ENCODE measurements around the gene TOM1L2. TPM values are rescaled to one million over a fixed set of nuclear protein-coding genes. Genes with fewer than 3 reads are reported as not detected.

Gene TOM1L2
- 9.4 and 13.4 TPM in 2 replicates for total RNA-seq

DNA sequence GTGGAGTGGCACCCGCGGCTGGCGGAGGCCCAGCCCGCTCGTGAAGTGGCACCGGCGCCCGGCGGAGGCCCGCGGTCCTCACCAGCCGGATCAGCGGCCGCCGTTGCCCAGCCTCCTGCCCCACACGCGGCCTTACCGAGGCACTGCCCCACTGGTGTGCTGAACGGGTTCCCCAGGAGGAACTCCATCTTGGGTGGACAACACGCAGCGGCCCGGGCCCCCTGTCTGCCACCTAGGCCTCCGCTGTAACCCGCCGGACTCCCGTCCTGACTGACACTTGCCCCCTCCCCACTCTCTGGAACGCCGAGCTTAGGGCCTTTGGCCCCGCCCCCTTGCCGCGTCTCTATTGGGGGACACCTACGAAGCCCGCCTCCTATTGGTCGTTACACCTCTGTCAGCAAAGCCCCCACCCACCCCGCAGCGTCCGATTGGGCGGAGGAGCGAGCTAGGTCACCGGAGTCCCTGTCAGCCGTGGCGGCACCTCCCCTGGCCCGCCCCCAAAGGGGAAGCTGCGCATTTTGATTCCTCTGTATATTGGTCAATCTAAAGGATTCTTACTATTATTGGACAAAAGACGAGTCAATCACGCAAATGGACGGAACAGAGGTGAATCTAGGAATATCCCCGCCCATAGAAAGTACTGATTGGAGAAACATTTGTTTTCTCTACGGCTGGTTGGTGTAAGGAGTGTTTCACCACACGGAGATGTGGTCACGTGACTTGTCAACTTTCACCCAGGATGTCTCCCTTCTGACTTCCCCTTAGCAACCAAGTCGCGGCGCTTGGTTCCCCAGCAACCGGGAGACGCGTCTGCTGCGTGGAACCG is at the start of gene TOM1L2, which contains the start of gene DRC3:
Gene TOM1L2, minus strand, starts transcription at position 275 of the 826 bp plus-strand sequence. Its CDS starts 87 bp downstream, at position 188.
Gene DRC3, plus strand, starts transcription at position 737 of the 826 bp plus-strand sequence. CDS start 4,737 bp downstream, outside the sequence.
- Mint-ChIP-seq H3K27me3 (ENCODE audit: low read depth) (no peaks in the 10 kb centered on the region), H3K27ac (peak within 1 kb of the TSS; percentile 80), H3K4me3 (ENCODE audit: low read depth) (peak within 1 kb of the TSS; percentile 91), H3K9me3 (no peaks in the 10 kb centered on the region), H3K4me1 (ENCODE audit: low read depth) (peaks cover 27% of the 10 kb centered on the region), H3K36me3 (ENCODE audit: low read depth) (no peaks in the 10 kb centered on the region)
- intact Hi-C loops (cut with micrococcal nuclease), result loop anchor here (1.0 to 5.0 kb wide), 7 partner anchors 14 to 381 kb away; partner anchors contain the start of genes ALKBH5, ATPAF2, GID4 and PEMT
- DNase-seq (ENCODE audit: low spot score), result peak; percentile 100

DNA sequence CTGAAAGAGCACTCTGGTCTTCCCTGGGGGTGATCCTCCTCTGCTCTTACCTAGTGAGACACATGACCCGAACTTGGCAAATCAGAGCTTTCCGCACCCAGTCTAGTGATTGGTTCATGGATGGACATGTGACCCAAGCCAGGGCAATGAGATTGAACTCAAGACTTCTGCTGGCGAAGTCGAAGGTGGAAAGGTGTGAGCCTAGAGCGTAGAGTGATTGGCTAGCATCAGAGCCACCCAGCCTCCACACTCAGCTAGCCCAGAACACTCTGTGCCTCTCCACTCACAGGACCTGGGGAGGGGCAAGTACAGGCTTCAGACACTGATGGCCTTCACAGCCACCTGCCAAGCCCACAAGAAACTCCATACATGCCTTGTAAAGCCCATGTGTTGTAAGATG is 49.2 kb upstream of the TOM1L2 start:
- no peak for DNase-seq (ENCODE audit: low spot score)
- no peaks in the 10 kb centered on the region for H3K9me3 Mint-ChIP-seq
- intact Hi-C loops (cut with micrococcal nuclease), result no loop called here
- no peak overlapping the region for H3K27ac Mint-ChIP-seq
- peaks cover 12% of the 10 kb centered on the region for H3K4me1 Mint-ChIP-seq (ENCODE audit: low read depth)
- H3K4me3 Mint-ChIP-seq (ENCODE audit: low read depth), result no peak overlapping the region
- no peaks in the 10 kb centered on the region for H3K27me3 Mint-ChIP-seq (ENCODE audit: low read depth)
- H3K36me3 Mint-ChIP-seq (ENCODE audit: low read depth), result peaks cover 10% of the 10 kb centered on the region

DNA sequence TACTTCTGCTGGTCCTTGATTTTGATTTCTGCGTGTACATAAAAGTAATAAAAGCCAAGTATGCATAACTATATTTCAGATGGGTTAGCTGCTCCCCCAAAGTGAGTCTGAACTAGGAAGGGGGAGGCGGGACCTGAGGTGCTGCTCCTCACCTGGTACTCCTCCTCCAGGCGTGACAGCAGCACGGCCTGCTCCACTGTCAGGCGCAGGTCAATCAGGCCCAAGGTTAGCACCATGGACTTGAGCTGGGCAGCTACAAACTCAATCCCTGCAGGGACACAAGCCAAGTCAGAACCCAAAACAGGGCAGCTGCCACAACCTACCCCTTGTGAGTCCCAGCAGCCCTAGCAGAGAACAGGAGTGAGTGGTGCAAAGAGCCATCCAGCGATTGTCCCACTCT is 48.8 kb upstream of the TOM1L2 start:
- no peak for DNase-seq (ENCODE audit: low spot score)
- Mint-ChIP-seq H3K27me3 (ENCODE audit: low read depth) (no peaks in the 10 kb centered on the region), H3K4me3 (ENCODE audit: low read depth) (no peak overlapping the region), H3K27ac (no peak overlapping the region), H3K9me3 (no peaks in the 10 kb centered on the region), H3K36me3 (ENCODE audit: low read depth) (peaks cover 10% of the 10 kb centered on the region), H3K4me1 (ENCODE audit: low read depth) (peaks cover 12% of the 10 kb centered on the region)
- intact Hi-C loops (cut with micrococcal nuclease), result no loop called here

- Mint-ChIP-seq H3K9me3 (no peaks in the 10 kb centered on the region), H3K27me3 (ENCODE audit: low read depth) (no peaks in the 10 kb centered on the region), H3K4me3 (ENCODE audit: low read depth) (no peak overlapping the region), H3K27ac (no peak overlapping the region), H3K36me3 (ENCODE audit: low read depth) (peaks cover 11% of the 10 kb centered on the region), H3K4me1 (ENCODE audit: low read depth) (peaks cover 2% of the 10 kb centered on the region)
- intact Hi-C loops (cut with micrococcal nuclease), result no loop called here
- no peak for DNase-seq (ENCODE audit: low spot score)
Observed at GRCh38 chr17:18019838-18020154, 47.6 kb upstream of the TOM1L2 start.

- intact Hi-C loops (cut with micrococcal nuclease), result no loop called here
- peaks cover 11% of the 10 kb centered on the region for H3K36me3 Mint-ChIP-seq (ENCODE audit: low read depth)
- H3K4me1 Mint-ChIP-seq (ENCODE audit: low read depth), result peaks cover 2% of the 10 kb centered on the region
- H3K9me3 Mint-ChIP-seq, result no peaks in the 10 kb centered on the region
- H3K27ac Mint-ChIP-seq, result no peak overlapping the region
- no peak overlapping the region for H3K4me3 Mint-ChIP-seq (ENCODE audit: low read depth)
- DNase-seq (ENCODE audit: low spot score), result no peak
- H3K27me3 Mint-ChIP-seq (ENCODE audit: low read depth), result no peaks in the 10 kb centered on the region
Observed at GRCh38 chr17:18018411-18018921, 46.3 kb upstream of the TOM1L2 start.

GRCh38 chr17:18017958-18018357 is 45.8 kb upstream of the TOM1L2 start:
- H3K4me1 Mint-ChIP-seq (ENCODE audit: low read depth), result peaks cover 2% of the 10 kb centered on the region
- H3K9me3 Mint-ChIP-seq, result no peaks in the 10 kb centered on the region
- peak overlapping the region; percentile 38 for H3K27ac Mint-ChIP-seq
- H3K4me3 Mint-ChIP-seq (ENCODE audit: low read depth), result no peak overlapping the region
- no peak for DNase-seq (ENCODE audit: low spot score)
- intact Hi-C loops (cut with micrococcal nuclease), result no loop called here
- H3K36me3 Mint-ChIP-seq (ENCODE audit: low read depth), result peaks cover 11% of the 10 kb centered on the region
- no peaks in the 10 kb centered on the region for H3K27me3 Mint-ChIP-seq (ENCODE audit: low read depth)

DNA sequence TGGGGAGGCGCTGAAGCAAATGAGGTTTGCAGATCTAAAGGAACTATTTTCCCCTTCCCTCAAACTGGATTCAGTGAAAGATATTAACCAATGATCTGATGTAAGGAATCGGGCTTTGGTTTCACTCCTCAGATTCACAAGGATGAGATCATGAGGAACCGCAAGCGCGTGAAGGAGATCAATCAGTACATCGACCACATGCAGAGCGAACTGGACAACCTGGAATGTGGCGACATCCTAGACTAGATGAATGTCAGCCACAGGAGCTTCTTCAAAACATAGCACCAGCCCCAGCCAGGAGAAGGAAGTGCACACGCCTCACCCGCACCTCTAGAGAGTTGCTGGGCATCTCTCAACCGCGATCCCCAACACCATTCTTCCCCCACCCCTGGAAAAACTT is 44.2 kb upstream of the TOM1L2 start:
- no peak for DNase-seq (ENCODE audit: low spot score)
- no peak overlapping the region for H3K4me3 Mint-ChIP-seq (ENCODE audit: low read depth)
- intact Hi-C loops (cut with micrococcal nuclease), result no loop called here
- no peak overlapping the region for H3K27ac Mint-ChIP-seq
- H3K36me3 Mint-ChIP-seq (ENCODE audit: low read depth), result peaks cover 11% of the 10 kb centered on the region
- H3K4me1 Mint-ChIP-seq (ENCODE audit: low read depth), result peaks cover 2% of the 10 kb centered on the region
- H3K27me3 Mint-ChIP-seq (ENCODE audit: low read depth), result no peaks in the 10 kb centered on the region
- H3K9me3 Mint-ChIP-seq, result no peaks in the 10 kb centered on the region

DNA sequence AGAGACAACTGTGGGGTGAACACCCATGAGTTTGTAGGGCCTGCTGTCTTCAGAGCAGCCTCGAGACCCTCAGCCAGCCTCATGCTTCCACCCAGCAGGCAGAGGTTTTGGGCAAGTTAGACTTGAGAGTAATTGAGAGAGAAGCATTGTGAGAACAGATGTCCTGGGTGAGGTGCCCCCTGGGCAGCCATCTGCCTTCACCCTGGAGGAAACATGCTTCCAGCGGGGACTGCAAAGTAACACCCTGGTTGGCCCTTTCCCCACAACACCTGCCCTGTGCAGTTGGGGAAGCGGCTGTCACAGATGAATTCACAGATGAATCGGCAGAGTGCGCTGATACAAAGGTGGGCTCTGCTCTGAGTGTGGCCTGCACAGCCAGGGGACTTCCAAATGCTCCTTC is 43.4 kb upstream of the TOM1L2 start:
- Mint-ChIP-seq H3K27ac (no peak overlapping the region), H3K9me3 (no peaks in the 10 kb centered on the region), H3K27me3 (ENCODE audit: low read depth) (no peaks in the 10 kb centered on the region), H3K36me3 (ENCODE audit: low read depth) (peaks cover 11% of the 10 kb centered on the region), H3K4me1 (ENCODE audit: low read depth) (peaks cover 2% of the 10 kb centered on the region), H3K4me3 (ENCODE audit: low read depth) (no peak overlapping the region)
- no peak for DNase-seq (ENCODE audit: low spot score)
- intact Hi-C loops (cut with micrococcal nuclease), result no loop called here

DNA sequence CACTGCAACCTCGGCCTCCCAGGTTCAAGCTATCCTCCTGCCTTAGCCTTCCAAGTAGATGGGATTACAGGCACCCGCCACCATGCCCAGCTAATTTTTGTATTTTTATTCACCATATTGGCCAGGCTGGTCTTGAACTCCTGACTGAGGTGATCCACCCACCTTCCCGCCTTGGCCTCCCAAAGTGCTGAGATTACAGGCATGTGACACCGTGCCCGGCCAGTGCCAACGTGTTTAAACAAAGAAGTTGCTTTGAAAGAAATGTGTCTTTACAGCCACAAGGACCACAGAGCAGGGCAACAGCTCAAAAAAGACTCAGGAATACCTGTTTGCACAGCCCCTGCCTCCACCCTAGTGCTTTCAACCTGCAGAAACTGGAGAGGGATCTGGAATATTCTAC is 41.8 kb upstream of the TOM1L2 start:
- Mint-ChIP-seq H3K27ac (no peak overlapping the region), H3K9me3 (no peaks in the 10 kb centered on the region), H3K27me3 (ENCODE audit: low read depth) (no peaks in the 10 kb centered on the region), H3K4me3 (ENCODE audit: low read depth) (no peak overlapping the region), H3K4me1 (ENCODE audit: low read depth) (peaks cover 2% of the 10 kb centered on the region), H3K36me3 (ENCODE audit: low read depth) (peaks cover 9% of the 10 kb centered on the region)
- intact Hi-C loops (cut with micrococcal nuclease), result no loop called here
- no peak for DNase-seq (ENCODE audit: low spot score)

- Mint-ChIP-seq H3K9me3 (no peaks in the 10 kb centered on the region), H3K4me3 (ENCODE audit: low read depth) (no peak overlapping the region), H3K27ac (no peak overlapping the region), H3K36me3 (ENCODE audit: low read depth) (peaks cover 5% of the 10 kb centered on the region), H3K4me1 (ENCODE audit: low read depth) (no peaks in the 10 kb centered on the region), H3K27me3 (ENCODE audit: low read depth) (no peaks in the 10 kb centered on the region)
- intact Hi-C loops (cut with micrococcal nuclease), result no loop called here
- no peak for DNase-seq (ENCODE audit: low spot score)
Observed at GRCh38 chr17:18011286-18011685, 39.1 kb upstream of the TOM1L2 start.

DNA sequence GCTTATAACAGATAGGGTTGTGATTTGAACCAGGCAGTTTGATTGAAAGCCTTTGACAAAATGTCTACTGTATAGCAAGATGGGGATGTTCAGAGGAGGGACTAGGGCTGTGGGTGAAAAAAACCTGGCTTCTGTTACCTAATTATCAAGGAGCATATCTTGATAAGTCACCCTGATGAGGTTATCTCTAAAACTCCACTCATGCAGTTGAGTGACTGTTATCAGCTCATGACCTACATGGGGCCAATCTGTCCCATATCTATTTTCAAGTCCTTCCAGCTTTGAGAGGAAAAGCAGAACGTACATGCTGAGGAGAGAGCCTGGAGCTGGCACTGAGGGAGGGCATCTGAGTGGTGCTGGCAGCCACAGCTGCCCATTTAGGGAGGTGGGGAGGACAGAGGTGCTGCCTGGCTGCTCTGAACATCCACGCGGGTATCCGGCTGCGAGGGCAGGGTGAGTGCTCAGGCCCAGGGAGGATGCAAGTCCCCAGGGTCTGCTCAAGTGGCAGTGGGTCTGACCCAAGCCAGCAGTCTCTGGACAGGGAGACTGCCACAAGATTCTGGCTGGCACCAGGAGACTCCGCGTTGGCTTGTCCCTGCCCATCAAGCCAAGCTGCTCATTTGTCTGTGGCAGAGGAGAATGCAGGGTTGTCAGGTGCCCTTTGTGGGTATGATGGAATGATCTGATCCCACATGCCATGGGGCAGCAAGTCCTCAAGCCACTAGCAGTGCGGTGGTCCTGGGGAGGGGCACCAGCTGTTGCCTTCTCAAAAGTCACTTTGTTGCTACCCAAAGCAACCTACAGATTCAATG is 37.6 kb upstream of the TOM1L2 start:
- Mint-ChIP-seq H3K27ac (no peak overlapping the region), H3K9me3 (no peaks in the 10 kb centered on the region), H3K27me3 (ENCODE audit: low read depth) (no peaks in the 10 kb centered on the region), H3K36me3 (ENCODE audit: low read depth) (no peaks in the 10 kb centered on the region), H3K4me1 (ENCODE audit: low read depth) (no peaks in the 10 kb centered on the region), H3K4me3 (ENCODE audit: low read depth) (no peak overlapping the region)
- DNase-seq (ENCODE audit: low spot score), result no peak
- intact Hi-C loops (cut with micrococcal nuclease), result no loop called here

DNA sequence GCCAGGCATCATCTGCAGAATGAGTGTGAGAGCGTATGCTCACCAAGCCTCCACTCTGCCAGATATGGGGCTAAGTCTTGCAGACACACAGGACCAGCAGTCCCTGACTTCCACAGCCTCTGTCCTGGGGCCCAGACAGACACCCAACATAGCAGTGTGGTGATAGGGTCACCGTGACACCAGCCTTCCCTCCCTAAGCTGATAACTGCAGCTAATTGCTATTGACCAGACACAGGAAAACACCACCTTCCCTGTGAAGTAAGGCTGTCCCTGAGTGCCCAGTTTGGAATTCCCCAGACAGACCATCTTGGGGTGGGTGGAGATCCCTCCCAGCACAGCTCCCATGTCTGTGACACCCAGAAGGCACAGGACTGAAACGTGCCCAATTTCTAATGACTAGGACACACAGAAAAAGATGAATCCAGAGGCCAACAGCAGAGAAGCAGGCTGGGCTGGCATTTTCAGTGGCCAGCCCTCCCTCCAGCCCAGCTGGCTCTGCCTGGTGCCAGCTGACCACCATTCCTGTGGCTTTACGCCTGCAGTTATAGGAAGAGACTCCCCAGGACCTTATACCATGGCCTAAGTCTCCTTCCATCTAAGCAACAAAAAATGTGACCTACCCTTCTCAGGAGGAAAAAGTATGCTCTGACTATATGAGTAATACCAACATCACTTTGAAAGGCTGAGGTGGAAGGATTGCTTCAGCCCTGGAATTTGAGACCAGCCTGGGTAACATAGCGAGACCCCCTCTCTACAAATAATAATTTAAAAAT is 36.5 kb upstream of the TOM1L2 start:
- H3K4me3 Mint-ChIP-seq (ENCODE audit: low read depth), result no peak overlapping the region

More for the DNA sequence above, 36.5 kb upstream of the TOM1L2 start:
- no peaks in the 10 kb centered on the region for H3K4me1 Mint-ChIP-seq (ENCODE audit: low read depth)
- intact Hi-C loops (cut with micrococcal nuclease), result no loop called here
- H3K27ac Mint-ChIP-seq, result no peak overlapping the region
- no peaks in the 10 kb centered on the region for H3K27me3 Mint-ChIP-seq (ENCODE audit: low read depth)
- no peak for DNase-seq (ENCODE audit: low spot score)
- H3K36me3 Mint-ChIP-seq (ENCODE audit: low read depth), result no peaks in the 10 kb centered on the region
- H3K9me3 Mint-ChIP-seq, result no peaks in the 10 kb centered on the region
